ENCODE results near the gene BRPF3. TPM values are rescaled to one million over a fixed set of nuclear protein-coding genes. Genes with fewer than 3 reads are reported as not detected.
A peak's percentile ranks its signal among the peaks of the same experiment; 100 is the strongest.
"Not testable (repeated sequence)": the region's sequence is repeated elsewhere in the genome, so short reads cannot be mapped to it uniquely, and the experiment has no call there.

The BRPF3 gene
- total RNA-seq, 3 donors from 2014 or later = 74.8 to 84.6 (median 75.9) TPM

GRCh38 chr6:36217946-36218345 is 21.4 kb downstream of the BRPF3 start:
- no peak for DNase-seq
- no peaks in the 10 kb centered on the region for H3K9me3 ChIP-seq
- H3K4me3 ChIP-seq = no peak overlapping the region
- H3K4me1 ChIP-seq (ENCODE audit: low read depth) = peaks cover 31% of the 10 kb centered on the region
- intact Hi-C loops (cut with DNase I, micrococcal nuclease) = no loop called here
- no peaks in the 10 kb centered on the region for H3K36me3 ChIP-seq (ENCODE audit: low read depth)
- no peak for ATAC-seq
- TF ChIP-seq CTCF (IDR thresholded peaks at IDR 0.05) = no peak

GRCh38 chr6:36218516-36218915 is 22.0 kb downstream of the BRPF3 start:
- H3K9me3 ChIP-seq; DNase-seq; H3K36me3 ChIP-seq (ENCODE audit: low read depth); intact Hi-C loops (cut with DNase I, micrococcal nuclease); ATAC-seq; H3K4me3 ChIP-seq: not testable (repeated sequence)
- peaks cover 31% of the 10 kb centered on the region for H3K4me1 ChIP-seq (ENCODE audit: low read depth)

GRCh38 chr6:36219081-36219480 is 22.5 kb downstream of the BRPF3 start:
- ATAC-seq = no peak
- no peak for TF ChIP-seq CTCF (IDR thresholded peaks at IDR 0.05)
- Histone ChIP-seq H3K9me3 (no peaks in the 10 kb centered on the region), H3K4me3 (no peak overlapping the region), H3K4me1 (ENCODE audit: low read depth) (peaks cover 31% of the 10 kb centered on the region), H3K36me3 (ENCODE audit: low read depth) (no peaks in the 10 kb centered on the region)
- intact Hi-C loops (cut with DNase I, micrococcal nuclease) = no loop called here
- DNase-seq = no peak

GRCh38 chr6:36220226-36220625 is 23.7 kb downstream of the BRPF3 start:
- intact Hi-C loops (cut with DNase I, micrococcal nuclease) = no loop called here
- DNase-seq (no peak), ATAC-seq (no peak)
- Histone ChIP-seq H3K36me3 (ENCODE audit: low read depth) (no peaks in the 10 kb centered on the region), H3K4me1 (ENCODE audit: low read depth) (peaks cover 31% of the 10 kb centered on the region), H3K9me3 (no peaks in the 10 kb centered on the region), H3K4me3 (no peak overlapping the region)
- no peak for TF ChIP-seq CTCF (IDR thresholded peaks at IDR 0.05)

GRCh38 chr6:36221674-36222073 is 25.1 kb downstream of the BRPF3 start:
- TF ChIP-seq CTCF (IDR thresholded peaks at IDR 0.05) = no peak
- ATAC-seq = no peak
- Histone ChIP-seq H3K36me3 (ENCODE audit: low read depth) (no peaks in the 10 kb centered on the region), H3K9me3 (no peaks in the 10 kb centered on the region), H3K4me3 (no peak overlapping the region), H3K4me1 (ENCODE audit: low read depth) (peaks cover 29% of the 10 kb centered on the region)
- DNase-seq = no peak
- intact Hi-C loops (cut with DNase I, micrococcal nuclease) = no loop called here

GRCh38 chr6:36222924-36223323 is 26.4 kb downstream of the BRPF3 start:
- DNase-seq (peak in 1 of 3 donors; percentile 57), ATAC-seq (peak; percentile 89)
- intact Hi-C loops (cut with DNase I, micrococcal nuclease) = no loop called here
- no peak overlapping the region for H3K4me3 ChIP-seq
- H3K9me3 ChIP-seq = no peaks in the 10 kb centered on the region
- no peak for TF ChIP-seq CTCF (IDR thresholded peaks at IDR 0.05)
- H3K4me1 ChIP-seq (ENCODE audit: low read depth) = peaks cover 31% of the 10 kb centered on the region
- no peaks in the 10 kb centered on the region for H3K36me3 ChIP-seq (ENCODE audit: low read depth)

Data from mucosa of descending colon (tissue), 3 donors.